Psoas muscle (tissue), 8 donors: Measurements from ENCODE around the gene LDHD. TPM values are rescaled to one million over a fixed set of nuclear protein-coding genes. Genes with fewer than 3 reads are reported as not detected.

Source experiments
- ATAC-seq, 4 donors: fragments of 200-7000 bp; cut with Tn5 transposase; one replicate each; pipeline ENCODE4 v1.9.1; 2020; ENCODE audit warnings: moderate library complexity in 3 of 4, mild to moderate bottlenecking in 2 of 4
- DNase-seq, 2 donors: peaks; one replicate each; pipeline ENCODE4 v3.0.0-alpha.2; 2020
- H3K27ac ChIP-seq: fragments of 200-600 bp; one replicate; pipeline ENCODE4 v1.8.0; 2022
- H3K27me3 ChIP-seq, 3 donors: fragments of 200-600 bp in 1 of 3; one replicate each; pipeline versions ENCODE4 v1.6.1 to v1.8.0; 2013 to 2022; ENCODE audit warnings: low read length in 2 of 3, mild to moderate bottlenecking in 2 of 3, moderate library complexity in 1 of 3; ENCODE audit not compliant: insufficient read depth in 3 of 3
- H3K36me3 ChIP-seq, 2 donors: fragments of 200-600 bp in 1 of 2; one replicate each; pipeline versions ENCODE4 v1.6.1 to v1.8.0; 2013 to 2022; ENCODE audit warnings: low read depth in 1 of 2, mild to moderate bottlenecking in 1 of 2, moderate library complexity in 1 of 2; ENCODE audit not compliant: insufficient read depth in 1 of 2
- H3K4me1 ChIP-seq: fragments of 200-600 bp; one replicate; pipeline ENCODE4 v1.8.0; 2022
- H3K4me3 ChIP-seq: fragments of 200-600 bp; one replicate; pipeline ENCODE4 v1.8.0; 2022; ENCODE audit warnings: mild to moderate bottlenecking
- H3K9me3 ChIP-seq: fragments of 200-600 bp; one replicate; pipeline ENCODE4 v1.8.0; 2022
- WGBS, 3 donors: extraction: QIAGEN DNeasy Blood & Tissue Kit; methylation state at CpG; one replicate each; pipeline versions ENCODE4 v1.1.6 to v1.1.7; 2013; 5-methylcytosine and 5-hydroxymethylcytosine counted together
- intact Hi-C, 2 donors: fragments of 100-400 bp; cut with DNase I; formaldehyde crosslinking; loops; one replicate each; pipeline versions ENCODE4 v1.11.0 to v1.14.2; 2022
- polyA plus RNA-seq, 3 donors: library from polyadenylated mRNA; stranded (reverse); fragments of 200-250 nt; gene quantifications; one replicate each; pipeline ENCODE4 v1.2.3, GENCODE V29; 2013
- total RNA-seq, 4 donors: library from RNA; stranded (reverse); fragmentation: NEBNext Ultra II Directional in 2 of 4; extraction: Animal tissue kit (Norgen Biotek cat#: 25700) in 2 of 4; gene quantifications; one replicate each; pipeline versions ENCODE4 v1.2.1 to v1.2.4, GENCODE V29; 2021 to 2023
- TF ChIP-seq, protein P1 (sequence below): fragments of 200-600 bp; IDR thresholded peaks from one replicate; pipeline ENCODE4 v1.8.0; 2022; ENCODE audit warnings: antibody characterized with exemption
- donor health status: healthy with polysubstance abuse.
- donor health status: DM: no; HTN: no; CAD: no; lungs with moderate emphysema.
- donor health status: Bipolar disorder and iron deficiency.
- donor health status: healthy.
- donor health status: DM: yes; HTN: yes; CAD: no.
- donor health status: DM: no; HTN: no; CAD: no.
- donor health status: DM: no; HTN: no; CAD: no.
- donor health status: DM: yes; HTN: yes; CAD: no.

Gene LDHD
- total and polyA plus RNA-seq, 7 donors, result 20.5 to 66.6 (median 35.7) TPM

DNA sequence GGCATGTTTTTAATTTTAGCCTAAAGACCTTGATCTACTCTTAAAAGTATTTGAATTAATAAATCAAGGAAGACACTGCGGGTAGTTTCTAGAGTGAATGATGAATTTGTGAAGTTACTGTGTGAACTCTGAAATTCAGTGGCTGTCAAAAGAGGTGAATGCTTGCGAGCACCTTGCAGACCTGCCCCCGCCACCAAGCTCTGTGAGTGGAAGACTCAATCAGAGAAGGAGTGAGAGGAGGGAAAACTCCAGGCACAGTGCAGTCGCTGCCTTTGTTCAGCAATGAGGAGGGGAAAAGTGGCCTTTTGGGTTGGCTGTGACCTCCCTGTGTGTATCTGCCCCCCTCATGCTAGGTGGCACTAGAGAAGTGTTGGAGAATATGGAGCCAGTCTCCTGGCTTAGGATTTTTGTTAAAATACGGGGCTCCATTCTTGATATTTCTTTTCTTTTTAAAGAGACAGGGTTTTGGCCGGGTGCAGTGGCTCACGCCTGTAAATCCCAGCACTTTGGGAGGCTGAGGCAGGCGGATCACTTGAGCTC is 53.0 kb downstream of the LDHD start:
- peaks cover 46% of the 10 kb centered on the region for H3K4me1 ChIP-seq
- no peak overlapping the region for H3K27ac ChIP-seq
- no peaks in the 10 kb centered on the region for H3K36me3 ChIP-seq
- intact Hi-C loops, result loop anchor here in 1 of 2 donors (5.0 kb wide), 1 partner anchor 44 kb away; no protein-coding TSS in a partner anchor
- H3K9me3 ChIP-seq, result no peaks in the 10 kb centered on the region
- WGBS, 3 donors, result 88 to 94% (median 88%) methylated on average over 8 of the region's 8 CpGs
- no peak for DNase-seq
- TF ChIP-seq, protein P1, sequence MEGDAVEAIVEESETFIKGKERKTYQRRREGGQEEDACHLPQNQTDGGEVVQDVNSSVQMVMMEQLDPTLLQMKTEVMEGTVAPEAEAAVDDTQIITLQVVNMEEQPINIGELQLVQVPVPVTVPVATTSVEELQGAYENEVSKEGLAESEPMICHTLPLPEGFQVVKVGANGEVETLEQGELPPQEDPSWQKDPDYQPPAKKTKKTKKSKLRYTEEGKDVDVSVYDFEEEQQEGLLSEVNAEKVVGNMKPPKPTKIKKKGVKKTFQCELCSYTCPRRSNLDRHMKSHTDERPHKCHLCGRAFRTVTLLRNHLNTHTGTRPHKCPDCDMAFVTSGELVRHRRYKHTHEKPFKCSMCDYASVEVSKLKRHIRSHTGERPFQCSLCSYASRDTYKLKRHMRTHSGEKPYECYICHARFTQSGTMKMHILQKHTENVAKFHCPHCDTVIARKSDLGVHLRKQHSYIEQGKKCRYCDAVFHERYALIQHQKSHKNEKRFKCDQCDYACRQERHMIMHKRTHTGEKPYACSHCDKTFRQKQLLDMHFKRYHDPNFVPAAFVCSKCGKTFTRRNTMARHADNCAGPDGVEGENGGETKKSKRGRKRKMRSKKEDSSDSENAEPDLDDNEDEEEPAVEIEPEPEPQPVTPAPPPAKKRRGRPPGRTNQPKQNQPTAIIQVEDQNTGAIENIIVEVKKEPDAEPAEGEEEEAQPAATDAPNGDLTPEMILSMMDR, result no peak
- no peaks in the 10 kb centered on the region for H3K27me3 ChIP-seq
- peak in 1 of 4 donors; percentile 31 for ATAC-seq
- no peak overlapping the region for H3K4me3 ChIP-seq

DNA sequence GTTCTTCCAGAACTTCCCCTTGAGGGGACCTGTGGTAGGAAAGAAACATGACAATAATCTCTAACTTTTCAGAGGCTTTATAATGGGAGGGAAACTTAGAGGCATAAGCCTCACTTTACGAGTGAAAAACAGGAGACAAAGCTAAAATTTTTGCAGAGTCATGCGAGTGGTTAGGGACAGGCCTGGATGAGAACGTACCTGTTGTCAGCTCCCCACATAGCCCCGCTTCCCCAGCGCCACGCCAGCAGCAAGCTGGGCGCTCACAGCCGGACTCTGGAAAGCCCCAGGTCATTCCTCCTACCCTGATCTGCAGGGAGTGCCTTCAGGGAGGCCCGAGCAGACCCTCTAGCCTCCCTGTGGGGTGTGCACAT is 53.6 kb downstream of the LDHD start:
- H3K27me3 ChIP-seq, result no peaks in the 10 kb centered on the region
- H3K9me3 ChIP-seq, result no peaks in the 10 kb centered on the region
- no peak overlapping the region for H3K4me3 ChIP-seq
- TF ChIP-seq, protein P1, result no peak
- H3K36me3 ChIP-seq, result no peaks in the 10 kb centered on the region
- 89 to 94% (median 90%) methylated on average over 9 of the region's 9 CpGs for WGBS, 3 donors
- DNase-seq (no peak), ATAC-seq (peak in 2 of 4 donors; percentile 19 to 20)
- peaks cover 49% of the 10 kb centered on the region for H3K4me1 ChIP-seq
- H3K27ac ChIP-seq, result peak overlapping the region; percentile 70
- intact Hi-C loops, result loop anchor here in 1 of 2 donors (5.0 kb wide), 1 partner anchor 44 kb away; no protein-coding TSS in a partner anchor

DNA sequence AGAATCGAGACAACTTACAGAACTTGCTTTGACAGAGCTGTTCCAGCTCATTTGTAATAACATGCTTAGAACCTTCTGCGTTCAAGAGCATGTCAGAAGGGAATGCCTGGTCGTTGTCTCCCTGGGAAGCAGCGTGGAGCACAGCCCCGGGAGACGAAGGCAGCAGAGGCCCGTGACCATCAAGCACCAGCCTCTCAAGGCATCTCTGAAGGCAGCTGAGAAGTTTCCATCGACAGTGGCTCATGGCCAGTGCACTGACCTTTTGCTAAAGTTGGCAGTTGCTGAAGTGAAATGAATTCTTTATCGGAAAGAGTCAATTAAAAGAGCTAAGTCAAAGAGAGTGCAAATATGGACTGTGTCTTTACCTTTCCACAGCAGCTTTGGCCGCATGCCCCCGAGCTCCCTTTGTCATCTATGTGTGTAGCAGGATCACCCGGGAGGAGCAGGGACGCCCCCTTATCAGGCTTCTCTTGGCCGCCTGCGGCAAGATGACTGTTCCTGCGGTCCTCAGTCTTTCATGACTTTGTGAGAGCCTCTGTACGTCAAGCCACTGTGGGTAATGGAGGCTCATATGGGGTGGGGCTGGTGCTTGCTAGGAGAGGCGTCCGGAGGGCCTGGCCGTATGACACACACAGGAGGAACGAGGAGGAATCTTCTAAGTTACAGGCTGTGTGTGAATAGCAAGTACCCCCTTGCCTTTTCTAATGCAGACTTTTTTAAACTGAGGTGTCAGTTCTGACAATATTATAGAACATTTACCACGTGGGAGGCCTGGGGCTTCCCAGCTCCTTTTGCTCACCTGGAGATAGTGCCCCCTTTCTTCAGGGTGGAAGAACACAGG is 54.2 kb downstream of the LDHD start:
- ATAC-seq, result peak in 3 of 4 donors; percentile 60 to 72 (median 65)
- intact Hi-C loops, result loop anchor here in 1 of 2 donors (5.0 kb wide), 1 partner anchor 45 kb away; no protein-coding TSS in a partner anchor
- Histone ChIP-seq H3K9me3 (no peaks in the 10 kb centered on the region), H3K4me1 (peaks cover 50% of the 10 kb centered on the region), H3K27me3 (no peaks in the 10 kb centered on the region), H3K4me3 (peak overlapping the region; percentile 11), H3K27ac (peak overlapping the region; percentile 70), H3K36me3 (no peaks in the 10 kb centered on the region)
- peak; percentile 35 to 59 for DNase-seq
- TF ChIP-seq, protein P1, result no peak
- 43 to 55% (median 45%) methylated on average over 22 of the region's 22 CpGs for WGBS, 3 donors

Other genes starting within 250 kb of the LDHD start
- 10 to 100 TPM; 30.6 to 48.2 (median 31.7) TPM for gene WDR59, start 131.7 kb downstream of the LDHD start, total RNA-seq
- gene WDR59, start 131.7 kb downstream of the LDHD start, polyA plus RNA-seq, result 10 to 100 TPM; 12.0 to 24.0 (median 14.7) TPM
- gene ZNRF1, start 117.8 kb downstream of the LDHD start, total RNA-seq, result 10 to 100 TPM; 21.1 to 57.0 (median 36.1) TPM
- gene ZNRF1, start 117.8 kb downstream of the LDHD start, polyA plus RNA-seq, result 10 to 100 TPM in 2 of 3 donors, 1 to 10 TPM in 1; 6.7 to 27.4 (median 15.5) TPM
- 1 to 10 TPM; 6.0 to 8.1 (median 6.4) TPM for gene ZFP1, start 31.7 kb upstream of the LDHD start, total RNA-seq
- 10 to 100 TPM in 1 of 3 donors, 1 to 10 TPM in 2; 3.4 to 10.4 (median 4.5) TPM for gene ZFP1, start 31.7 kb upstream of the LDHD start, polyA plus RNA-seq
- gene CTRB2, start 90.4 kb upstream of the LDHD start, total RNA-seq, result 1 to 10 TPM in 1 of 4 donors, not detected in 3; 2.4 TPM
- gene CTRB2, start 90.4 kb upstream of the LDHD start, polyA plus RNA-seq, result 1 to 10 TPM in 1 of 3 donors, under 1 TPM in 2; 0.14 to 1.6 (median 0.63) TPM
- gene CTRB1, start 102.2 kb upstream of the LDHD start, total RNA-seq, result 1 to 10 TPM in 2 of 4 donors, not detected in 2; 1.2 to 3.9 TPM
- gene CTRB1, start 102.2 kb upstream of the LDHD start, polyA plus RNA-seq, result 1 to 10 TPM in 1 of 3 donors, under 1 TPM in 2; 0.03 to 2.5 (median 0.25) TPM
- gene BCAR1, start 134.8 kb upstream of the LDHD start, total RNA-seq, result 100 to 1,000 TPM in 2 of 4 donors, 10 to 100 TPM in 2; 61.8 to 108 (median 90.1) TPM
- 10 to 100 TPM; 66.3 to 90.7 (median 78.7) TPM for gene BCAR1, start 134.8 kb upstream of the LDHD start, polyA plus RNA-seq